Measurements from ENCODE around the gene PTPN20.

PTPN20 gene

DNA sequence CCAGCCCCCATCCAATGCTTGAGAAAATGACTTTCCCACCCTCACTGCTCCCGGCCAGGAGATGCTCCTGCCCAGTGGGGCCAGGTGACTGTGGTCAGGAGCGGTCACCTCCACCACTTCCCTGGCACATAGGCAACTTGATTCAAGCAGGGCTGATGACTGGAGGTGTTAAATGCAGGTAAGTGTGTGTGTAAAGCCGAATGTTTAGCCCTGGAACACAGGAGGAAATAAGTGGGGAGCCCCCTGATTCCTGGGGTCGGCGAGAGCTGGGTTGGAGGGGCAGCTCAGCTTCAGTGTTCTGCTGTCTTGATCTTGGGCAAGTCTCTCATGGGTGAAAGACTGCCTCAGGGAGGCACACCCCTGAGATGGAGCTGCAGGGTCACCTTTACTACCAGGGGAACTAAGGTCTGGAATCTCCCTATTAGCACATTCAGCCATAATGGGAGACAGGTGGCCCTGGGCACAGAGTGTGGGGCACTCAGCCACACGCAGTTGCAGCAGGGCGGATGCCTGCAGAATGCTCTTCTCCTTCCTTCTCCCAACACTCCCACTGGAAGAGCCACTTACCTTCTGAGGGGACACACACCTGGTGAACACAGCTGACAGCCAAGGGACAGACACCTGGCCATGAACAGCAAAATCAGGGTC is 124.1 kb downstream of the PTPN20 start:
- no peak for DNase-seq

- DNase-seq = no peak
Measured at GRCh38 chr10:47035819-47036337, 124.7 kb downstream of the PTPN20 start.

GRCh38 chr10:47036771-47037170 is 125.5 kb downstream of the PTPN20 start:
- no peak for DNase-seq

GRCh38 chr10:47037654-47038425 is 126.6 kb downstream of the PTPN20 start:
- DNase-seq = no peak

DNA sequence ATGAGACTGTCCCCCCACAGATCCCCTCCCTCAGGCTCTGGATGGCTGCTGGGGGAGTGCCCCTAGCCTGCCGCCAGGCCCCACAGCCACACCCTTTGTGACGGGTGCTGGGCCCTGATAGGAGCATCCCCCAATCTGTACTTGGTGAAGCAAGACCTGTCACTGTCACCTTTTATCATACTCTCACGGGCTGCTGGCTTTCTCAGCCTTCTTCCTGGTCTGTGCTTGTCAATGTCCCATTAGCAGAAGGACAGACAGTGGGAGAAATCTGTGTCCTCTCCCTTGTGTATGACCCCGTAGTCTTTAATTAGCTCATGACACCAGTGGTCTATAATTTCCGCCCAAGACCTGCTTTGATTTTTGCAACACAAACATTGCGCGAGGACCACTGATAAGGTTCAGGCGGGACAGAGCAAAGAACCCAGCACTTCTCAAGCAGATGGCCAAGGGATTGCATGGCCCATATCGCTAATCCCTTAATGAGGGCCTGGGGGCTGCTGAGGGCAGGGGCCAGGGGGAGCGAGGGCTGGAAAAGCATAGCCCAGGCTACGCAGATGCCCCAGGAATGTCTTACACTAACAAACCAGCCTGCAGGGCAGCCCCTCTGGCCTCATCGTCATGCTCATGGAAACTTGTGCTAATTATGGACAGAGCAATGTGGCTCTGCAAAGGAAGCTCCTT is 127.8 kb downstream of the PTPN20 start:
- no peak for DNase-seq

- DNase-seq = no peak
Measured at GRCh38 chr10:47039562-47039913, 128.3 kb downstream of the PTPN20 start.

- DNase-seq = no peak
Measured at GRCh38 chr10:47040041-47040491, 128.8 kb downstream of the PTPN20 start.

GRCh38 chr10:47040681-47041080 is 129.5 kb downstream of the PTPN20 start:
- DNase-seq = no peak

- no peak for DNase-seq
Measured at GRCh38 chr10:47041396-47042198, 130.4 kb downstream of the PTPN20 start.

GRCh38 chr10:47042199-47042473 is 130.9 kb downstream of the PTPN20 start:
- DNase-seq = no peak

GRCh38 chr10:47042780-47043750 is 131.8 kb downstream of the PTPN20 start:
- no peak for DNase-seq

DNA sequence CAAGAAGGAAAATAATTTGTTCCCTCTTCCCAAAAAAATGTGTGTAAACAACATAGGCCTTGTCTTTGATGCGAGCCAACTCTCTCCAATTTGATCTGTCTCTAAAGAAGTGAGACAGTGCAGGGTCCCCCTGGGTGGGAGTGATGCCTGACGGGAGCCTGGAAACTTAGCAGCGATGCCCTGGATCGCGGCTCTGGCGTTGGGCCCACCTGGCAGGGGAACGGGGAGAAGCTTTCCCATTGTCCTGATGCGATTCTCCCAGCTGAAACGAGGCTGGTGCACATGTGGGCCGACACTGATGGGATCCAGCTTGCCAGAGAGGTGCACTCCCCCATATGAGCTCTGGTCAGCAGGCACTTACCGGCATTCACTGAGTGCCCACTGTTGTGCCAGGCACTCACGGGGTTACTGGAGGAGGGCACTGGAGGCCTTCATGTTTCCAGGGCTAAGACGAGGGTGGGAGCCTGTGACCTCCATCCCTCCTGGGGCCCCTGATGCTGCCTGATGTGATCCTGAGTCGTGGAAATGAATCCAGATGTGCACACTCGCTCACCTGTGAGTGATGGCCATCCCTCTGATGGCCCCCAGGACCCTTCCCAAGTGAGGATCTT is 132.8 kb downstream of the PTPN20 start:
- no peak for DNase-seq

DNA sequence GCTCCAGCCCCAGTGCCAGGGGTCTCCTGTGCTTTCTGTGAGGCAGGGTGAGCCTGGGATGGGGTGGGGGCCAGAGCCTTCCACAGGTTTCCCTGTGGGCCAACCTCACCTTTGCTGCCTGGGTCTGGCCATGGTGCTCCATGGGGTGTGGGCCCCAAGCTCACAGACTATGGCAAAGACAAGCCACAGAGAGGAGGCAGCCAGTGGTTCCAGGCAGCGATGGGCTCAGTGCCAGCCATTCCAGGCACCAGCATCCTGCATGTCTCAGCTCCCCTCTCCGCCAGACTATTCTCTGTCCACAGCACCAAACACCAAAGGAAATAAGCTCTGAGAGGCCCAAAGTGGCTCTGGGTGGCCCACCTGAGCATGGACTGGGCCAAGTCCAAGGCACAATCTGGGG is 133.5 kb downstream of the PTPN20 start:
- DNase-seq = no peak

- DNase-seq = no peak
Measured at GRCh38 chr10:47045331-47045861, 134.2 kb downstream of the PTPN20 start.

DNA sequence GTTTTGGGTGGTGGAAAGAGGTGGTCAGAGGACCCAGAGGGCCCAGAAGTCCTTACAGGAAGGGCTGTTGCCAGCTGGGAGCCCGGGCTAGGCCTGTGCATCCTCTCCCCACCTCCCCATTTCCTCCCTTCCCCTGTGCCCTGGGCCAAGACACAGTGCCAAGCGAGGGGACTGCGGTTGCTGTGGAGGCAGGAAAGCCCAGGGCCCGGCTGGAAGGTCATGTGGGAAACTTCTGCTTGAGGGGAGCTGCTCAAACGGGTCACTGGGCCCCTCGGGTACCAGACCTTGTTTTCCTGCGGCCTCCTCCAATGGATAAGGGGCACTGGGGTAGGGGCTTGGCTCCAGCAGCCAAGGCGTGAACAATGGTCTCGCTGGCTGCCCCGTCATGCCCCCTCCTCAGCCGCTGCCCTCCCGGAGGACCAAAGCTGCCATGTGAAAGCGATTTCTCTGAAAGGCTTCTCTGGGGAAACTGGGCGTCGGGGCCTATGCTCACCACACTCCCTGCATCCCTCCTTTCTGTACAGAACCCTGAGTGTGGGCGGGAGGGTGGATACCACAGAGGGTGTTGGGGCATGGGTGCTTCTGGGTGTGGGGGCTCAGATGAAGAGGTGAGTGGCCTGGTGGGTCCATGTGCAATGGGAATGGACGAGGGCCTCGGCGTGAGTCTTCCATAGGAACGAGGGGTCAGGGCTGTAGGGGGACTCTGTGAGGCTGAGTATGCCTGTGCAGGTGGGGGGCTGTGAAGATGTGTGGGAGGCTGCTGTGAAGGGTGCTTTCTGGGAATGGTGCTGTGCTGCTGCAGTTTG is 135.3 kb downstream of the PTPN20 start:
- DNase-seq = no peak

DNA sequence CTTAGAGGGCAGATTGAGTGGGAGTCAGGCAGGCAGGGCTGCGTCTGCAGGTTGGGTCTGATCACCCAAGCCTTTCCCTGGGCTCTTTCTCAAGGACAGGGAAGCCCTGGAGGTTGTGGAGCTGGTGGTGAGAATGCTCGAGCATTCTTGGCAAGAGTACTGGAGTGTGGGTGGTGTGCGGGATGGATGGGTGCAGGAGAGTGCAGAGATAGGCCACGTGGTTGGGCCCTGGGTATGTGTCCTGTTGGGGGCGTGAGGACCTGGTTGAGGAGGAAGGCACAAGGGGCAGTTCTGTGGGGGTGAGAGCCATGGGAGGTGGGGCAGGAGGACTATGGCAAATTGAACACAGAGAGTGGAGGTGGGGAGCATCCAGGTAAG is 135.9 kb downstream of the PTPN20 start:
- DNase-seq = no peak

DNA sequence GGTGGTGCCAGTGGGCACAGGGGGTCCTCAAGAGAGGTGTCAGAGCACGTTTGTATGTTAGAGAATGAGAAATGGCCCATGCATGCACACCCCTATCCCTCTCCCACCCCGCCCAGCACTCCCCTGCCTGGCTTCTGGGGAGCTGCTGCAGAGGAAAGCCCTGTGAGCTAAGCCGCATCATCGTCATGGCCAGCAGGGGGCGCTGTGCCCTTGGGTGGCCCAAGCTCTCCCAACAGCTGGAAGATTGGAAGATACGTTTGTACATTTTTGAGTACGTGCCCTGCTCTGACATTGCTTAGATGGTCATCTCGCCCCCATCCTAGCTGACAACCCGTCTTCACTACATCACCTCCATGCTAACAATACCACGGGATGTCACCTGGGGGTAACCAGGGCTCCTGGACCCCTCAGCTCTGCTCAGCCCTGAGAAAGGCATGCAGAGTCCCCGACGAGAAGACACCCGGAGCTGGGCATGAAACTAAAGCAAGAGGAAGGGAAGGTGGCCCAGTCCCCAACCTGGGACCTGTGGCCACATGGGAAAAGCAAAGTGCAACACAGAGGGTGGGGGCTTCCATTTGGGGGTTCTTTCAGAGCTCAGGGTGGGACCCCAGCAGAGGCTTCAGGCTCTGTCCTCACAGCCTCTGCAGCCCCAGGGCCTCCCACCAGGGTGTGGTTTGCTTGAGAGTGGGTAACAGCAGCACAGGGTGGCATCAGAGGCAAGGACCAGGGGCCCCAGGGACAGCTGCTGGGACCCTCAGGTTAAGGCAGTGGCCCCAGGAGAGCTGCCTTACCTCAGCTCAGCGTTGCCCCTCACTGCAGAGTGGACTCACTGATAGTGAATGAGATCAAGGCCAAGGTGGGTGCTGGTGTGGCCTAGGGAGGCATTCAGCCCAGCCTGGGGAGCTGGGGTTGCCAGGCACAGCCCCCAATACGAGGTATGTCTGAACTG is 136.6 kb downstream of the PTPN20 start:
- peak; percentile 85 for DNase-seq

- DNase-seq = peak; percentile 37
Measured at GRCh38 chr10:47048526-47048905, 137.3 kb downstream of the PTPN20 start.
